ENCODE data around the gene CBLN3.

- TF ChIP-seq CTCF (IDR thresholded peaks at IDR 0.05), result no peak
- TF ChIP-seq EP300 (IDR thresholded peaks at IDR 0.05), result no peak
- no peak for TF ChIP-seq POLR2A (IDR thresholded peaks at IDR 0.05)
Measured at GRCh38 chr14:24437736-24438067, 8.2 kb upstream of the CBLN3 start.
